Brain microvascular endothelial cell (primary cell): ENCODE data around the gene LEO1.

Experiments used
- DNase-seq: peaks from one replicate; pipeline ENCODE4 v3.0.0-alpha.2; 2020
- H3K27ac ChIP-seq: fragments of 250-450 bp; sonication (Bioruptor Pico); 2 replicates; pipeline ENCODE4 v1.5.1; 2020; ENCODE audit warnings: mild to moderate bottlenecking, moderate library complexity
- H3K27me3 ChIP-seq: fragments of 250-450 bp; sonication (Bioruptor Pico); replicated peaks from 2 replicates; pipeline ENCODE4 v1.5.1; 2020; ENCODE audit warnings: mild to moderate bottlenecking
- H3K36me3 ChIP-seq: fragments of 250-450 bp; sonication (Bioruptor Pico); replicated peaks from 2 replicates; pipeline ENCODE4 v1.5.1; 2020; ENCODE audit warnings: mild to moderate bottlenecking
- H3K4me3 ChIP-seq: 2 replicates; pipeline ENCODE4 v1.5.1; 2011; ENCODE audit warnings: low read depth, mild to moderate bottlenecking, control low read depth, low read length, moderate library complexity
- CTCF ChIP-seq: IDR thresholded peaks from 2 replicates; pipeline ENCODE4 v1.5.1; 2011; ENCODE audit warnings: low read depth, mild to moderate bottlenecking, moderate library complexity, low read length, control low read depth, inconsistent platforms; ENCODE audit errors: missing control alignments
- in situ Hi-C: cut with HindIII; loops from 2 replicates; pipeline ENCODE4 v1.10.0; 2017; ENCODE audit warnings: low sequenced_read_pairs, low pct_ligation_motif_present

Gene LEO1

GRCh38 chr15:51971375-51972133, at the start of gene LEO1:
TSS of gene LEO1 (minus strand) at chr15:51971778. CDS start at chr15:51971745, 33 bp downstream.
- TF ChIP-seq CTCF, result peak; percentile 67

GRCh38 chr15:52021128-52021671, 49.6 kb upstream of the LEO1 start:
- peak; percentile 92 for DNase-seq
- in situ Hi-C loops, result no loop called here
- no peaks in the 10 kb centered on the region for H3K36me3 ChIP-seq
- peak overlapping the region; percentile 97 for H3K27ac ChIP-seq
- peak overlapping the region; percentile 93 for H3K4me3 ChIP-seq
- H3K27me3 ChIP-seq, result no peaks in the 10 kb centered on the region
- TF ChIP-seq CTCF, result no peak

More at GRCh38 chr15:51971375-51972133, at the start of gene LEO1:
- DNase-seq, result peak; percentile 96
- in situ Hi-C loops, result no loop called here
- H3K27me3 ChIP-seq, result no peaks in the 10 kb centered on the region
- H3K27ac ChIP-seq, result peak within 1 kb of the TSS; percentile 91
- peaks cover 2% of the 10 kb centered on the region for H3K36me3 ChIP-seq
- H3K4me3 ChIP-seq, result peak within 1 kb of the TSS; percentile 93

- in situ Hi-C loops, result no loop called here
- H3K27ac ChIP-seq, result peak overlapping the region; percentile 97
Measured at GRCh38 chr15:52020221-52021085, 48.9 kb upstream of the LEO1 start.

GRCh38 chr15:52019394-52020220, 48.0 kb upstream of the LEO1 start:
- in situ Hi-C loops, result no loop called here
- no peak for TF ChIP-seq CTCF
- peak; percentile 86 for DNase-seq
- H3K27ac ChIP-seq, result peak overlapping the region; percentile 97
- H3K4me3 ChIP-seq, result peak overlapping the region; percentile 93
- H3K36me3 ChIP-seq, result no peaks in the 10 kb centered on the region
- H3K27me3 ChIP-seq, result no peaks in the 10 kb centered on the region

More at GRCh38 chr15:52020221-52021085, 48.9 kb upstream of the LEO1 start:
- Histone ChIP-seq H3K4me3 (peak overlapping the region; percentile 93), H3K36me3 (no peaks in the 10 kb centered on the region), H3K27me3 (no peaks in the 10 kb centered on the region)
- TF ChIP-seq CTCF, result no peak
- no peak for DNase-seq

GRCh38 chr15:52018693-52019393, 47.3 kb upstream of the LEO1 start, which contains the start of gene MAPK6:
TSS of gene MAPK6 (plus strand) at chr15:52019219. CDS start at chr15:52046461, 27,242 bp downstream.
- Histone ChIP-seq H3K27me3 (no peaks in the 10 kb centered on the region), H3K27ac (peak within 1 kb of the TSS; percentile 97), H3K4me3 (peak within 1 kb of the TSS; percentile 93), H3K36me3 (no peaks in the 10 kb centered on the region)
- peak; percentile 85 for DNase-seq
- in situ Hi-C loops, result no loop called here
- no peak for TF ChIP-seq CTCF
